HG02678 (cell line): ENCODE measurements around the gene MATCAP1.
A peak's percentile ranks its signal among the peaks of the same experiment; 100 is the strongest.

ENCODE experiments used
- ATAC-seq: cut with Tn5 transposase; IDR thresholded peaks from one replicate; pipeline ENCODE4 v1.9.1; 2021; ENCODE audit warnings: mild to moderate bottlenecking, moderate library complexity; ENCODE audit not compliant: unreplicated experiment

Gene MATCAP1

GRCh38 chr16:67158637-67159600, 24.8 kb downstream of the MATCAP1 start:
- peak; percentile 33 for ATAC-seq

GRCh38 chr16:67157892-67158635, 25.7 kb downstream of the MATCAP1 start:
- ATAC-seq: no peak

GRCh38 chr16:67157106-67157748, 26.5 kb downstream of the MATCAP1 start:
- ATAC-seq: no peak

- ATAC-seq: no peak
Measured at GRCh38 chr16:67156143-67156844, 27.5 kb downstream of the MATCAP1 start.

- no peak for ATAC-seq
Measured at GRCh38 chr16:67155295-67156142, 28.2 kb downstream of the MATCAP1 start.

GRCh38 chr16:67154578-67155294, 29.0 kb downstream of the MATCAP1 start:
- no peak for ATAC-seq

GRCh38 chr16:67151431-67152097, 32.2 kb downstream of the MATCAP1 start:
- no peak for ATAC-seq

GRCh38 chr16:67150833-67151396, 32.8 kb downstream of the MATCAP1 start, which contains the start of gene B3GNT9:
Gene B3GNT9 (minus strand): TSS chr16:67150998. CDS start chr16:67150485, 513 bp downstream.
- ATAC-seq: peak; percentile 63

GRCh38 chr16:67150047-67150832, 33.5 kb downstream of the MATCAP1 start:
- peak; percentile 38 for ATAC-seq

GRCh38 chr16:67149276-67150046, 34.3 kb downstream of the MATCAP1 start:
- no peak for ATAC-seq

- ATAC-seq: no peak
Measured at GRCh38 chr16:67148656-67149275, 35.0 kb downstream of the MATCAP1 start.

- ATAC-seq: no peak
Measured at GRCh38 chr16:67148221-67148620, 35.5 kb downstream of the MATCAP1 start.

- ATAC-seq: no peak
Measured at GRCh38 chr16:67147437-67148140, 36.2 kb downstream of the MATCAP1 start.

GRCh38 chr16:67146523-67147357, 37.0 kb downstream of the MATCAP1 start:
- no peak for ATAC-seq

GRCh38 chr16:67145746-67146145, 38.0 kb downstream of the MATCAP1 start:
- no peak for ATAC-seq
